NCI-H446 treated with DMSO at 0.1 percent for 48 hours (cell line): ENCODE data around the gene RGS7.
A peak's percentile ranks its signal among the peaks of the same experiment; 100 is the strongest.
"Not testable (repeated sequence)": the region's sequence is repeated elsewhere in the genome, so short reads cannot be mapped to it uniquely, and the experiment has no call there.

ENCODE experiments used
- DNase-seq: peaks from one replicate; lab custom pipeline; 2025; lab: John Stamatoyannopoulos, UW

The RGS7 gene

DNA sequence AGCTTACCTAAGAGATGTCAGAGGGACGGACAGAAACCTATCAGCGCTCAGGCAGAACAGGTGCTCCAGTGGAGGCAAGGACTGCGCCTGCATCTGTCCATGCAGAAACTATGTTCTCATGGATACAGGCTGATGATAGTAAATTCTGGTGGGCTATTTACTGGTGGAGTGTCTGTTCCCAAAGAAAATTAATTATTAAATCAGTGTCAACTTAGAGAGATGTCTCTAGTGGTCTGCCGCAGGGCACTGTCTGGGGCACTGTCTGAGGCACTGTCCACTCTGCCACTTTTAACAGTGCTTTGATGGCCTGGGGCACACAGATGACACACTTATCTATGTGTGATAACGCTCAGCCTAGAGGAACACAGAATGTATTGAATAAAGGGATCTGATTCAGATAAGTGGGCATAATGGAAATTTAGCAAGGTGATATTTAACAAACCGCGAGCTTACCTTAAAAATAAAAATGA lies 148.1 kb downstream of the RGS7 start:
- DNase-seq, result no peak

DNA sequence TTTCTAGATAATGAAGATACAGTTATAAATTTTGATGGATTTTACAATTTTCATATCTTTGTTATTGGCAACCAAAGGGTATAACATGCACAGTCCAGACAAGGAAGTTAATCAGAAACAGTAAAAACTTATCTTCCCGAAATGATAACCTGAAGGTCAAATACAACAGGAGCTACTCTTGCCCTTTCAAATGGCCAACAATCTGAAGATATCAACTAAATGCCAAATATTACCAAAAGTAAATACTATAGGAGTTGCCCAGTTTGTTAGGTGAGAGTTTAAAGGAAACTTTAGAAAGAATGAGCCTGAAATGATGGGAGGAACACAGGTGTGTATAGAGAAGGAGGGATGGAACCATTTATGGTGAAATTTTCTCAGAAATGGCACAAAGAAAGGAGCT lies 153.2 kb downstream of the RGS7 start:
- no peak for DNase-seq

DNA sequence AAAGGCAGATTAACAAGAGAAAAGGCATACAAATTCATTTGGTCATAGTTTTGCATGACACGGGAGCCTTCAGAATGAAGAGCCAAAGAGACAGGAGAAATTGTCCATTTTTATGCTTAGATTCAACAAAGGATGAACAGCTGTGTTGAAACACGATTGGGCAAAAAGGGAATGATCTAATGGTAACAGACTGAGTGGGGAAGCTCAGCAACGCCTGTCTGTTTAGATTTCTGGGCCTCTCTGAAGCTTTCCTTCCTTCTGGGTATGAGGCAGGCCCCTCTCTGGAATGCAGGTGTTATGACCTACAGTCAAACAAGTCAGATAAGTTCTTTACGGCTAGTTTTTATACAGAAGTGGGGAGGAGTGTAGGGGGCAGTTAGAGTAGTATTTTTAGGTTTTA lies 154.6 kb downstream of the RGS7 start:
- DNase-seq, result no peak

DNA sequence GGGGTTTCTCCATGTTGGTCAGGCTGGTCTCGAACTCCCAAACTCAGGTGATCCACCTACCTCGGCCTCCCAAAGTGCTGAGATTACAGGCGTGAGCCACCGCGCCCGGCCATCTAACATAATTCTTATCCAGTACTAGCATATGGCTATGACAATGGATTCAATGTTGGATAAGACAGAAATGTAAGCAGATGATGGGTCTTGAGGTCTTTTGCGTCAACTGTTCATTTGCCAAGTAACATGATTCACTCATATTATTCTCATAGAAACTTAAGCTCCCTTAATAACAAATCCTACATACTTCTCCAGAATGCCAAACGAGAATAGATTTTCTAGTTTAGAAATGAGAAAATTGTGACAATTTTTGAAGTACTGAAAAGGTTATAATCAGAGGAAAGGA lies 170.3 kb downstream of the RGS7 start:
- DNase-seq, result no peak

DNA sequence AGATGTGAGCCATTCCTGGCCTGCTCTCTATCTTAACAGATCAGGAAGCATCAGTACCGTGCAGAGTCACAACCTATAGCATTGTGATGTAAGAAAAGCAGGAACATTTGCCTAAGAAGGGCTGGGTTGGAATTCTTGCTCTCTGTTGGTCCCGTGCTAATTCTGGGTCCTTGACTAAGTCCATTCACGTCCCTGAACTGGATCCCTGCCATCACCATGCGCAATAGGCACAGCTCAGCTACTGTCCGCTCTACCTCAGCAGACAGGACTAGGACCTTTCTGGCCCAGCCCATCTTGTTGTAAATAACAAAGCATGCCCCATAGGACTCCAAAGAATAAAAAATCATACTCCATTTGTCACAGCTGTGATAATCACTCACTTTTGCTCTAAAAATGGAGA lies 175.0 kb downstream of the RGS7 start:
- no peak for DNase-seq

DNA sequence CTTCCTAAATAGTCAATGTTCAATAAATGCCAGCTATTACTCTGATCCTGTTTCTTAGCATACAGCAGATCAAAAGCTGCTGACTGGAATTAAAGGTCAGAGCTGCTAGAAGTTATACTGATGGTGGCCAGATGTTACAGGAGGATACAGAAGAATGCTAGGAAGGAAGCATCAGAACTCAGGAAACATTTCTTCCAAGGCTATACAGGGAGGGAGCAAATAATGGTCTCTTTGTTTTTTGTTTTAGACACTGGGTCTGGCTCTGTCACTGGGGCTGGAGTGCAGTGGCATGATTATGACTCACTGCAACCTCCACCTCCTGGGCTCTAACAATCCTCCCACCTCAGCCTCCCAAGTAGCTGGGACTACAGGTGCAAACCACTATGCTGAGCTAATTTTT lies 175.5 kb downstream of the RGS7 start:
- no peak for DNase-seq

DNA sequence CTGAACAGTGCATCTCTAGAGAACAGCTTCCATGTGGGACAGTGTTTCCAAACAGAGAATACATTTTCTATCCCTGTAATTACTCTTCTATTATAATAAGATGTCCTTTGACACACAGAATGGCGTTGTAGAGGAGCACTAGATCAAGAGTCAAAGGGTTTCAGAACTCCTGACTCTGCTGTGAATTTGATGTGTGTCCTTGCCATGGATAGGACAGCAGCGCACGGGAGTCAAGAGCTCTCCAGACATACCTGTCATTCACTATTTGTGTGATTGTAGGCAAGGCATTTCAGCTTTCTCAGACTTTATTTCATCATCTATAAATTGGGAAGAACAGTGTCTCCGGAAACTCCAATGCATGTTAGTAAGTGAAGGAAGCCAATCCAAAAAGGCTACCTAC lies 176.4 kb downstream of the RGS7 start:
- no peak for DNase-seq

DNA sequence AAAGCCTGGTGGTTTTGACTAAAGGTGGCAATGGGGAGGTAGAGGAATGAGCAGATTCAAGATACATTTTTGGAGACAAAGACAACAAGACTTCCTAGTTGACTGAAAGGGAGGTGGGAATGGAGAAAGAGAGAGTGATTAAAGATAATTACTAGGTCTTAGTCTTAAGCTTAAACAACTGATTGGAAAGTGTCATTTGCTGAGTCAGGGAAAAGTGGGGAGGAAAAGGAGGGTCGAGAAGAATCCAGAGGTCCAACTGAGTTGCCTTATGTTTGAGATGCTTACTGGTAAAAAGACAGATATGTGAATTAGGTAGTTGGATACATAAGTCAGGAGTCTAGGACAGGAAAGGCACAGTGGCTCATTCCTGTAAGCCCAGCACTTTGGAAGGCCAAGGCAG lies 179.3 kb downstream of the RGS7 start:
- no peak for DNase-seq

DNA sequence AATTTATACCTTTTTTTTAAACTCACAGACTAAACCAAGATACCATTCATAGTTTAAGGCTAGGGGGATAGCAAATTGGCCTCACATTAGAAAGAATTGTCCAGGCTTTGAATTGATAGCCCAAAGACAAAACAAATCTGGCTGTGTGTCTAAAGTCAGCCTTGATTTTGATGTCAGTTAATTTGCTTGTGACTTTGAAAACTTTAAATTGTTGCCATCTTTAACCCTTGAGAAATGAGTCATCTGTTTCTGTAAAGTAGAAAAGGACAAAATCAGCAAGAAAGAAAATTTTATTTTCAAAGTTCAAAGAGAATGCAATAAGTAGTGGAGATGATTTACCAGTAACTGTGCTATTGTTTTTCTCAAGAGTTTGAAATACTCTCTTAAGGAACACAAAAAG lies 184.5 kb downstream of the RGS7 start:
- DNase-seq, result no peak

DNA sequence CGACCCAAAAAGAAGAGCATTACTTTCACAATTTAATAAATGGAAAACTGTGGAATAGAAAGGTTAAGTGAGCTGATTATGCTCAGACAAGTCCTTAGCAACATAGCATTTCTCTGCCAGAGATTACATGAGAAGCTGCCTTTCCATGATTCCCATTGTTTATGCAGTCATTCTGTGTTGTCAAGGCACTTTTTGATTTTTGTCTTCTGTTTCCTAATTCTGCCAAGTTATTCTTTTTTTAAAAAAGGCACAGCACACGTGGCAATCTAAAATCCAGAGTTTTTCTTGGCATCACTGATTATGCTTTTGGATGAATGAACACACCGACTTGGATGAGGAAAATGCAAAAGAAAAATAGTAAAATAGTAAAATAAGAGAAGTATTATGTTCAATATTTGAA lies 185.0 kb downstream of the RGS7 start:
- no peak for DNase-seq

DNA sequence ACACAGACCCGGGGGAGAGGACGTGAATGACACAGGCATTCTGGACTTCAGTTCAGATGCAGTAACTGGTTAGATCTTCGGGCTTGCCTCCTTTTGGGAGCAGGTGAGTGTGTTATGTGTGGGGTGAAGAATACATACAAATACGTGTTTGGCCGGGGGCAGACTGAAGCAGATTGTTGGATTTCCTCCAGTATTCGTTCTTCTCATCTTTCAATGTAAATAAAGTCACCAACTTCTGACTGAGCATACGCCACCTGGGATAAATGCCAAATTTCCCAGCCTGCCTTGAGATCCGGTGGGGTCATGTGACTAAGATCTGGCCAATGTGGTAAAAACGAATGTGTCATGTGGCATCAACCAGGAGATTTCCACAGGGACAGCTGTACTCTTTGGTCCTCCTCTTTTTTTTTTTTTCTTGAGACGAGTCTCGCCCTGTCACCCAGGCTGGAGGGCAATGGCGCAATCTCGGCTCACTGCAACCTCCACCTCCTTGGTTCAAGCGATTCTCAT lies 189.8 kb downstream of the RGS7 start:
- peak; percentile 37 for DNase-seq

DNA sequence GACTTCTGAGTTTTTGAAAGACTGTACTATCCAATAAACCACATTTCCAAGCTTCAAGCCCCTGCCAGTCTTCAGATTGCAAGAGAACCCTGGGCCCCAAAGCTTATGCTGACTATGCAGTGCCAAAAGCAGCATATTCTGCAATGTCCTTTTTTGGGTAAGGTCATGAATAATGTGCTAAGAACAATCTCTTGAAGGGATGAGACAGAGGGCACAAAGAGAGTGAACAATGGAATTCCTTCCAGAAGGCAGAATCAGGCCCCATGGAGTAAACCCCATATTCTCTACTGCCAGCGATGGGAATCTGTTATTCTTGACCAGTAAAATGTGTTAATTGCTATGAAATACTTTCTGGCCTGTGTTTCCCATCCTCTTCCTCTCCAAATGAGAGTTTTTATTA lies 190.4 kb downstream of the RGS7 start:
- DNase-seq, result no peak

DNA sequence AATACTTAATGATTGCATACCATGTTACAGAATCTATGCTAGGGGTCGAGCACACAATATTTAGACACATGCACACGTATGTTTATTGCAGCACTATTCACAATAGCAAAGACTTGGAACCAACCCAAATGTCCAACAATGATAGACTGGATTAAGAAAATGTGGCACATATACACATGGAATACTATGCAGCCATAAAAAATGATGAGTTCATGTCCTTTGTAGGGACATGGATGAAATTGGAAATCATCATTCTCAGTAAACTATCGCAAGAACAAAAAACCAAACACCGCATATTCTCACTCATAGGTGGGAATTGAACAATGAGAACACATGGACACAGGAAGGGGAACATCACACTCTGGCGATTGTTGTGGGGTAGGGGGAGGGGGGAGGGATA lies 191.7 kb downstream of the RGS7 start:
- not testable (repeated sequence) for DNase-seq

DNA sequence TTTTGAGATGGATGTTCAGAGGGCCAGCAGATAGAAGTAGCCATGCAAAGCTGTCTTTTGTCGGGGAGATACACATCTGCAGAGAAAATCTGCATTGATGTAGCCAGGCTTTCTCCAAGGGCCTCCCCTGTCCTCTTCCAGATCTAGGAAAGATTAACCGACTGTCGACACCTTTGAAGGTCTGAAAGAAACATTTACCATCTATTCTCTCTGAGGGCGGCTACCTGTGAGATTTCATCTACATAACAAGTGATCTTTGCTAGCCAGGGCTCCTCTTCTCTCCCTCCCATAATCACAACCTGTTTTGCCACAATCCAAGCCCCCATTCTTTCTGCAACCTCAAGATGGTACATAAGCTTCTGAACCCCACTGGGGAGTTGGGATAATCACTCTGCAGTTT lies 193.6 kb downstream of the RGS7 start:
- DNase-seq, result no peak

DNA sequence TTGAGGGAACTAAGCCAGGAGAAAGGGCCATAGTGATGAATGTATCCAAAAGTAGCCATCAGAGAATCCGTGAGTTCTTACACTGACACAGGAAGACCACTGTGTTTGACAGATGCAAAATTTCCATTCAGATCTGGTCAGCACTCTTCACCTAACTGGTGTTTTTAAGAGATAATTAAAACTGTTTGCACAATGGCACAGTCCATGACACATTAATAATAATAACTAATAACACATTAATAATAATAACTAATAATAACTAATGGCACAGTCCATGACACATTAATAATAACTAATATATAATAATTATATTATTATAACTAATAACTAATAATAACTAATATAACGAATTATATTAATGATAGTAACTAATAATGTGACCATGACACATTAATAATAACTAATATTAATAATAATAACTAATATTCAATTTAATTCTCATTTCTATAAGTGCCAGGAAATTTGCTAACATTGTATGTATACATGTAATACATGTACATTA lies 195.8 kb downstream of the RGS7 start:
- no peak for DNase-seq

DNA sequence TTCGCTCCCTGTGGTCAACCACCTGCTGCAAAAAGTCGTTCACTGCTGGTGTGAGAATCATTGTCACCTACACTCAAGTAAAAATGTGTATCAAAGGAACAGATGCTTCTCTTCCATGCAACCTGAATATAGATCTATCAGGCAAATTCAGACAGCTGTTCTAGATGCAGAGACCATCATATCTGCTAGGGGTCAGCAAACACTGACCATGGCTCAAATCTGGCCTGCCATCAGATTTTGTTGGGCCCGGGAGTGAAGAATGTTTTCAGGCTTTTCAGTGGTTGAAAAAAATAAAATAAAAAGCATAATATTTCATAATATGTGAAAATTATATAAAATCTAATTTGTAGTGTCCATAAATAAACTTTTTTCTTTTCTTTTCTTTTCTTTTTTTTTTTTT lies 199.6 kb downstream of the RGS7 start:
- no peak for DNase-seq

DNA sequence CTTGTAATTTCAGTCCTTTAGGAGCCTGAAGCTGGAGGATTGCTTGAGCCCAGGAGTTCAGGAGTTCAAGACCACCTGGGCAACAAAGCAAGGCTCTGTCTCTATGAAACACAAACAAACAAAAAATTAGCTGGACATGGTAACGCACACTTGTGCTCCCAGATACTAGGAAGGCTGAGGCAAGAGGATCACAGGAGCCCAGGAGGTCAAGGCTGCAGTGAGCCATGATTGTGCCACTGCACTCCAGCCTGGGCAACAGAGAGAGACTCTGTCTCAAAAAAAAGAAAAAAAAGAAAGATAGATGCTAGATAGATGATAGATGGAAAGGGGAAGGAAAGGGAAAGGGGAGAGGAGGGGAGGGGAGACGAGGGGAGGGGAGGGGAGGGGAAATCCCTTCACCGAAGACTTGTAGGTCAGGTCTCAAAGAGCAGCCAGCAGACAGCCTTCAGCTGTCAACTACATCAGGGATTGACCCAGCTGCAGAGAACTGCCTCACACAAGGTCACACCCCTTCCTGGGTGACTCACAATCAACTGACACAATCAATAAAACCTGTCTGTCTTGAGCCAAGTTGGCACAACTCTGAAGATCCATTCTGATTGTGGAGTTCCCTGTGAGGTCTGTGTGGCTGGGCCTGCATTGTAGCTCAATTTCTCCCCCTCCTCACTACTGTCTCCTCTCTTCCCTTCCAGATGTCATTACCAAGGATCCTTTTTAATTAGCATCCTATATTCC lies 200.6 kb downstream of the RGS7 start:
- DNase-seq, result no peak

DNA sequence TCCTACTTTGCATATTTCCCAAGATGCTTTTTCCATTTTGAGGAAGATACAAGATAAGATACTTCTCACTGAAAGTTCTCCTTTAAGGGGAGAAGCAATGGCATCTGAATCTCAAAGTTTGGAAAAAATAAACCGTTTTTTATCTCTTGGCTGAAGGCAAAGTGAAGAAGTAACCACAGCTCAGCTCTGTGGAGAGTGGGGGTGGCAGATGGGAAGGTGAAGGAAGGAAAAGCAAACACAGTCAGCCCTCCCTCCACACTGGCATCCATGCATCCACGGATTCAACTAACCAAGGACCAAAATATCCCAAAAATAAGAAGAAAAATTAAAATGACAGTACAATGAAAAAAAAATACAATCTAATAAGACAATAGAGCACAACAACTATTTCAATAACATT lies 211.1 kb downstream of the RGS7 start:
- no peak for DNase-seq

DNA sequence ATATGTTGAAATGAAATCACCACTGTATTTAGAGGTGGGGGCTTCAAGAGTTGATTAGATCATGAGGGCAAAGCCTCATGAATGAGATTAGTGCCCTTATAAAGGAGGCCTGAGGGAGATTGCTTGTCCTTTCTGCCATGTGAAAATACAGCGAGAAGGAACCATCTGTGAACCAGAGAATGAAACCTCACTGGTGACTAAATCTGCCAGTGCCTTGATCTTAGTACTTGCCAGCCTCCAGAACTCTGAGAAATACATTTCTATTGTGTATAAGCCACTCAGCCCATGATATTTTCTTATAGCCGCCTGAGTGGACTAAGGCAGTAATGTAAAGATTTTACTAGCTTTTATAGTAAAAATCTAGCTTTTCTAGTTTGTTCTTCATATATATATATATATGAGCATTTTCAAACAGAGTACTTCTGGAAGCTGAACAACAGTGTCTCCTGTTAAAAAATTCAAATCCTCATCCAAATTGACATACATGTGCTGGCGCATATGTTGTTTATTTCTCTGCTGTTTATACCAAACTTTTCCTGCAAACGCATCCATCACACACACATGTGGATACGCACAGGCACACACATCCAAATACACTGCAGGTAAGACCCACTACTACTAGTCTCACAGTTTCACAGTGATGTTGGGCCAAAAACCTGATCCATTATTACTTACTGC lies 213.1 kb downstream of the RGS7 start:
- DNase-seq, result no peak

DNA sequence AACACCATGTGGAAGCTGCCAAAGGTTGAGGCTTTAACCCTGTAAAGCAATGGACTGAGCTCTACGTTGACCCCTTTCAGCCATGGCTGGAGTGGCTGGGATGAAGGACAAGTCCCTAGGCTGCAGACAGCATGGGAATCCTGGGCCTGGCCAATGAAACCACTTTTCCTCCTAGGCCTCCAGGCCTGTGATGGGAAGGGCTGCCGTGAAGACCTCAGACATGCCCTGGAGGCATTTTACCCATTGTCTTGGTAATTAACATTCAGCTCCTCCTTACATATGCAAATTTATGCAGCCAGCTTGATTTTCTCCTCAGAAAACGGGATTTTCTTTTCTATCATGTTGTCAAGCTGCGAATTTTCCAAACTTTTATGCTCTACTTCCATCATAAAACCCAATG lies 214.5 kb downstream of the RGS7 start:
- DNase-seq, result no peak

DNA sequence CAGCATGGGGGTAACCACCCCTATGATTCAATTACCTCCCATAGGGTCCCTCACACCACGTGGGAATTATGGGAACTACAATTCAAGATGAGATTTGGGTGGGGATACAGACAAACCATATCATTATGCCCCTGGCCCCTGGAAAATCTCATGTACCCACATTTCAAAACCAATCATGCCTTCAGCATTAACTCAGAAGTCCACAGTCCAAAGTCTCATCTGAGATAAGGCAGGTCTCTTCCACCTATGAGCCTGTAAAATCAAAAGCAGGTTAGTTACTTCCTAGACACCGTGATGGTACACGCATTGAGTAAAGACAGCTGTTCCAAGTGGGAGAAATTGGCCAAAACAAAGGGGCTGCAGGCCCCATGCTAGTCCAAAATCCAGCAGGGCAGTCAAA lies 215.4 kb downstream of the RGS7 start:
- DNase-seq, result not testable (repeated sequence)

DNA sequence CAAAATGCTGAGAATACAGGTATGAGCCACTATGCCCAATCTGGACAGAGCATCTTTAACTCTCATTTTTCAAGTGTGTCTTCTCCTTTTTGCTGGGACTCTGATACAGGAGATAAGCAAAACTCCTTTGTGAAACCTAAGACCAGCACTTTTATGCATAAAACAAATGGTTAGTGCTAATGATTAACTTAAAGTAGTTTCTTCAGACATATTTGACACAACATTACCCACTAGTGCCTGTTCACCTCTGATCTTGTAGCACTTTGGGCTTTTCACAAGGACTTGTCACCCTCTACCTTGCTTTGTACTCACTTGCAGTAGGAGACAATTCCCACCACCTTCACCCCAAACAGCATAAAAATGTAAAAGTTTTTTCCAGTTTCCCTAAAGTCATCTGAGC lies 216.3 kb downstream of the RGS7 start:
- no peak for DNase-seq

DNA sequence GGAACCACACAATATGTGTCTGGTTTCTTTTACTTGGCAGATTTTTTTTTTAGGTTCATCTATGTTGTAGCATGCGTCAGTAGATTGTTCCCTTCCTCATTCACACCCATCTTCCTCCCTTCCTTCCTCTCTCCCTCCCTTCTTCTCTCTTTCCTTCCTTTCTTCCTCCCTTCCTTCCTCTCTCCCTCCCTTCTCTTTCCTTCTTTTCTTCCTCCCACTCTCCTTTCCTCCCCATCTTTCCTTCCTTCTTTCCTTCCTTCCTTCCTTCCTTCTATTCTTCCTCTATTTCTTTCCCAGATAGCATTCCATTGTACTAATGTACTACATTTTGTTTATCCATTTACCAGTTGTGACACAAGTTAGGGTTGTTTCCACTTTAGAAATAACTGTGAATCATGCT lies 218.0 kb downstream of the RGS7 start:
- DNase-seq, result no peak

DNA sequence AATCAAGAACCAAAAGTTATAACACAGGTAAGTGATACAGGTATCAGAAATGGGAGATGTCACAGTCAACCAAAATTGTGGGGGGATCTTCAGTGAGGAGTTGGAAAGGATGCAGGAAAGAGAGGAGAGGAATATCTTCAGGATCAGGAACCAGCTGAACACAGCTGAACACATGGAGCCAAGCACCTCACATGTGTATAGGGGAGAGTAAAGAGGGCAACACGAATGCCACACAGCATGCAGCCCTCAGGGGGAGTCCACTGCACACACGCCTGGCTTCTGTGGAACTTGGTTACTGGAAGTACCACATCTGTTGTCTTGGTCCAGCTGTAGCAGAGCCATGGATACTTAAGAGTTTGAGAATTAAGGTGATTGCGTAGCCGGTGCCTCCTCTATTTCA lies 218.8 kb downstream of the RGS7 start:
- DNase-seq, result no peak
